ENCODE results near the gene MRPL28.

Gene MRPL28

DNA sequence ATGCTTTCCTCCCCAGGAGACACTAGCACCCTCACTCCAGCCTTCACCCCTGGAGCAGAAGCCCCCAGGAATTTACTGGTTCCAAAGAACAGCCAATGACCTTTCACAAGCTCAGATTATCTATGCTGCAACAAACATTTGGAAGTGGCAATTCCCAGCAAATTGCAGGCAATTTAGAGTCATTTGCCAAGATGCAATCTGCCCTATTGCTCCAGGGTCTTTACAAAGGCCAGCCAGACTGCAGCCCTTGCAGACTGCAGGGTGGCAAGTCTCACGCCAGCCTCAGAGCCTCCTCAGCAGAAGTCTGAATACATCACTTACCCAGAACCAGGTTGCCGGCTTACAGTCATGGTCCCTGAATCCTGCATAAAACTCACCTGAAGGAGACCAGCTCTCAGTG lies 39.6 kb downstream of the MRPL28 start:
- no peak for DNase-seq (ENCODE audit: low read depth, low spot score)
- no peak overlapping the region for H3K4me3 ChIP-seq (ENCODE audit: low read length)

DNA sequence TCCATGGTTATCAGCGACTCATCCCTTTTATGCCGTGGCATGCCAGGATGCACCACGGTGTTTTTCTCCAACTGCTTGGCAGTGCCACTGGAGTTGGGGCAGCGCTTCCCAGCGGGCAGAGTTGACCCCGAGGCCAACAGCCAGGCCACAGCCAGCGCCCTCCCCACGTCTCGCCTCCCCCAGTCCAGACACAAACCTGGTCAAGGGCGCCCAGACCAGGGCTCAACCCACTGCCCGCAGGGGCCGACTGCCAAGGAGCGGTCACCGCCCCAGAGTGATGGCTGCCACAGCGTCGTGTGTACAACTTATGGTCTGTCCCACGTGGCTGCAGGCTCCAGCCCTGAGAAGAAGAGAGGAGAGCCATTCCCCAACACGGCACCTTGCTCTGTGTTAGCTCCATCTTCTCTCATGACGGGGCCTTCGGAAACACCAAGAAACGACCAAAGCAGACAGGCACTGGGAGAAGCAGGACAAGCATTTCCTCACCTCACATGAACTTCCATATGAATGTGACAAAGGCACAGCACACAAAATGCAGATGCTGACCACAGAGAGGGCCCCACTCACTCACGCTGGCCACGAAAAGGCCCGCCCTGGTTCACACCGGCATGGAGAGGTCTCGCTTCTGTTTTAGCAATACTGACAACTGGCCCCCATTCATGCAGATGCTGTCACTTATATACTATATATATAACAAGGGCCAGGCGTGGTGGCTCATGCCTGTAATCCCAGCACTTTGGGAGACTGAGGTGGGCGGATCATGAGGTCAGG lies 44.8 kb downstream of the MRPL28 start:
- no peak for DNase-seq (ENCODE audit: low read depth, low spot score)
- peak overlapping the region; percentile 42 for H3K4me3 ChIP-seq (ENCODE audit: low read length)

DNA sequence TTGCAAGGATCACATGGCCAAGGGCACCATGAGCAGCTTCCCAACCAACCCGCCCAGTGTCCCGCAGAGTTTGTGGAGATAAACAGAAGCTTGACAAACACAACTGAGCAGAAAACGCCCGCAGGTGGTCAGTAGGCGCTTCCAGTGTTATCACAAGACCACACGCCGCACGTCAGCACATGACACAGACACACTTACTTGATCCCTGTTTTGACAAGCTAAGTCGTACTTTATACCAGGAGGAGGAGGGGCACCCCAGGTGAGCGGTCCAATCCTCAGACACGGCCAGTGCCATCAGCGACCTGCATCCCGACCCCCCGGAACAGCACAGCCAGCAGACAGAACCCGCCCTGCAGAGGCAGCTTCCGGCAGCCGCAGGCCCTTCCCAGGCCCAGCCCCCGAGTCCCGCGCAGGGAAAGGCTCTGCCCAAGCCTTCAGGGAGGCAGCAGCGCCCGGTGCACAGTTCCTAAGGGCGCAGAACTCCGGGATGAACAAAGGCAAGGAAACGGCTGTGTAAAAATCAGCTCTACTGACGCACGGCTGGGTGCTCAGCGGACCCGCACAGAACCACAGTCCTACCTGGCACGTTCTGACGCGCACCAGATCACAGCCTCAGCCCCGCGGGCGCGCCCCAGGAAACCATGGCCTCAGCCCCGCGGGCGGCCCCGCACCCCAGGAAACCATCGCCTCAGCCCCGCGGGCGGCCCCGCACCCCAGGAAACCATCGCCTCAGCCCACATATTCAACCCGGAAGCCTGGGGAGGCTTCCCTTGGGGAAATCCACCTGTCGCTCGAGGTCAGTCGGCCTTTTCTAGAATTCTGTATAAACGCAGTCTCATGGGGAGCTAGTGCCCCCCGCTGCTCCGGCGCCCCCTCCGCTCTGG lies 45.6 kb downstream of the MRPL28 start:
- peak; percentile 39 for DNase-seq (ENCODE audit: low read depth, low spot score)
- peak overlapping the region; percentile 42 for H3K4me3 ChIP-seq (ENCODE audit: low read length)

DNA sequence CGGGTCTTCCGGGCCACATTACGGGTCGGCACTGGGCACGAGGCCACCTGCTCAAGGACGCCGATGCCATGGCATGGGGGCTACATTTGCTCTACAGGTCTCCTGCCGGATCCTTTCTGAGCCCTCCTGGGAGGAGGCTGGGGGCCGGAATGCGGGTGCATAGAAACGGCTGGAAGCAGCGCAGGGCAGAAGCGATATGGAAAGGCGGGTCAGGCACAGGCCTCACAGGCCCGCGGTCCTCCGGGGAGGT lies 46.2 kb downstream of the MRPL28 start:
- H3K4me3 ChIP-seq (ENCODE audit: low read length), result no peak overlapping the region
- DNase-seq (ENCODE audit: low read depth, low spot score), result no peak

- no peak overlapping the region for H3K4me3 ChIP-seq (ENCODE audit: low read length)
- DNase-seq (ENCODE audit: low read depth, low spot score), result no peak
Measured at GRCh38 chr16:322476-323143, 47.7 kb downstream of the MRPL28 start.

DNA sequence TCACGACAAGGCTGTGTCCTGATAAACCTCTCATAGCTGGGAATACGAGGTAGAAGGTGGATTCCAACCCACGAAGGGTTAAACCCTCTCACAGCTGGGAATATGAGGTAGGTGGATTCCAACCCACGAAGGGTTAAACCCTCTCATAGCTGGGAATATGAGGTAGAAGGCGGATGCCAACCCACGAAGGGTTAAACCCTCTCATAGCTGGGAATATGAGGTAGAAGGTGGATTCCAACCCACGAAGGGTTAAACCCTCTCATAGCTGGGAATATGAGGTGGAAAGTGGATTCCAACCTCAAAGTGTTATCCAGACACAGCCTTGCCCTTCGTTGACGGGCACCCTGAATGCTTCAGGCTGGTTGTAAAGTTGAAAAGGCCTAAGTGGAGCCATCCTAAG lies 48.8 kb downstream of the MRPL28 start:
- DNase-seq (ENCODE audit: low read depth, low spot score), result no peak
- H3K4me3 ChIP-seq (ENCODE audit: low read length), result no peak overlapping the region

- no peak overlapping the region for H3K4me3 ChIP-seq (ENCODE audit: low read length)
- DNase-seq (ENCODE audit: low read depth, low spot score), result no peak
Measured at GRCh38 chr16:320206-320605, 50.1 kb downstream of the MRPL28 start.

DNA sequence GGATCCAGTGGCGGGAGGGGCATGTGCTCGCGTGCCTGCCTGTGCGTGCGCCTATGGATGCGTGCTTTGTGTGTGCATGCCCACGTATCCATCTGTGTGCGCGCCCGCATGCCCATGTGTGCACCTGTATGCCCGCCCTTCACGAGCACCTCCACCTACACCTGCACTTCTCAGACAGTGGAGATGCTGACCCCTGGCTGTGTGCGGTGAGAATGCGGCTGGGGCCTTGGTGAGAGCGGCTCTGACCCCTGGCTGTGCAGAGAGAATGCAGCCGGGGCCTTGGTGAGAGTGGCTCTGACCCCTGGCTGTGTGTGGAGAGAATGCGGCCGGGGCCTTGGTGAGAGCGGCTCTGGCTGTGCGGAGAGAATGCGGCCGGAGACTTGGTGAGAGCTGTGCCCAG lies 51.7 kb downstream of the MRPL28 start:
- H3K4me3 ChIP-seq (ENCODE audit: low read length), result no peak overlapping the region
- DNase-seq (ENCODE audit: low read depth, low spot score), result no peak

DNA sequence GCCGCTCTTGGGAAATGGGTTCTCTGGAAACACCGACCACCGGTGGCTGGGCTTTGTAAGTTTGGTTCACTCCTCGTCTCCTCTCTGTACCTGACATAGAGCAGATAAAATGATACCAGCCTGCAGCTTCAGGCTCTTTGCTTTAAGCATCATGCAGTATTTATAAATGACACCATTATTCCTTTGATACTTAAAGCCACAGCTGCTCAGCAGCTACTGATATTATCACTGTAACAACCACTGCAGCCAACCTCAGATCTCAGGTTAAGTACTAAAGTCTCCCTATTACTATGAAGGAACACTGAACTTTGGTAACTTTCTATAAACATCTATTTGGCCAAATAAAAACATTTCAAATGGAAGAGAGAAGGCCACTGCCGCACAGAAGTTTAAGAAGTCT lies 52.8 kb downstream of the MRPL28 start:
- DNase-seq (ENCODE audit: low read depth, low spot score), result peak; percentile 15
- no peak overlapping the region for H3K4me3 ChIP-seq (ENCODE audit: low read length)

All from Jurkat, Clone E6-1 (cell line).